Smooth muscle cell (in vitro differentiated cells): ENCODE measurements around the gene PARD3B. TPM values are rescaled to one million over a fixed set of nuclear protein-coding genes. Genes with fewer than 3 reads are reported as not detected.

ENCODE experiments used
- DNase-seq: peaks from one replicate; lab custom pipeline; 2025; ENCODE audit not compliant: unreplicated experiment; lab: John Stamatoyannopoulos, UW
- H2AFZ ChIP-seq: fragments of 200-600 bp; sonication (generic); 2 replicates; pipeline ENCODE4 v1.6.0; 2016; ENCODE audit warnings: antibody characterized with exemption, low read depth, mild to moderate bottlenecking
- H3F3A ChIP-seq: fragments of 200-600 bp; sonication (generic); 2 replicates; pipeline ENCODE4 v1.6.0; 2017; ENCODE audit warnings: antibody characterized with exemption, low read depth
- H3K27ac ChIP-seq: fragments of 200-600 bp; sonication (generic); 2 replicates; pipeline ENCODE4 v1.5.1; 2016; ENCODE audit warnings: low read depth, mild to moderate bottlenecking
- H3K27me3 ChIP-seq: fragments of 200-600 bp; sonication (generic); 2 replicates; pipeline ENCODE4 v1.6.1; 2016; ENCODE audit warnings: low read depth, mild to moderate bottlenecking
- H3K36me3 ChIP-seq: fragments of 200-600 bp; sonication (generic); 2 replicates; pipeline ENCODE4 v1.5.1; 2016; ENCODE audit warnings: low read depth
- H3K4me1 ChIP-seq: fragments of 200-600 bp; sonication (generic); 2 replicates; pipeline ENCODE4 v1.5.1; 2016; ENCODE audit warnings: low read depth
- H3K4me2 ChIP-seq: fragments of 200-600 bp; sonication (generic); 2 replicates; pipeline ENCODE4 v1.6.0; 2016; ENCODE audit warnings: mild to moderate bottlenecking
- H3K4me3 ChIP-seq: fragments of 200-600 bp; sonication (generic); 2 replicates; pipeline ENCODE4 v1.5.1; 2016; ENCODE audit warnings: mild to moderate bottlenecking
- H3K79me2 ChIP-seq: fragments of 200-600 bp; sonication (generic); 2 replicates; pipeline ENCODE4 v1.6.0; 2016; ENCODE audit warnings: low read depth, mild to moderate bottlenecking
- H3K9ac ChIP-seq: fragments of 200-600 bp; sonication (generic); 2 replicates; pipeline ENCODE4 v1.6.0; 2016; ENCODE audit warnings: low read depth
- H3K9me3 ChIP-seq: fragments of 200-600 bp; sonication (generic); replicated peaks from 2 replicates; pipeline ENCODE4 v1.5.1; 2016; ENCODE audit warnings: low read depth
- H4K20me1 ChIP-seq: fragments of 200-600 bp; sonication (generic); 2 replicates; pipeline ENCODE4 v1.6.0; 2016; ENCODE audit warnings: low read depth
- CTCF ChIP-seq: fragments of 200-600 bp; sonication (generic); IDR thresholded peaks from 2 replicates; pipeline ENCODE4 v1.5.1; 2017; ENCODE audit warnings: borderline replicate concordance, mild to moderate bottlenecking, antibody characterized with exemption; ENCODE audit not compliant: insufficient read depth, poor library complexity, severe bottlenecking
- WGBS: methylation state at CpG from one replicate; pipeline ENCODE4 v1.1.7; 2016; ENCODE audit warnings: low lambda C conversion rate; 5-methylcytosine and 5-hydroxymethylcytosine counted together
- polyA plus RNA-seq: library from polyadenylated mRNA; unstranded; fragments of >200 nt; fragmentation: Nextera tagmentation; extraction: Ambion mirVana; gene quantifications from 2 replicates; pipeline ENCODE4 v1.2.1, GENCODE V29; 2016
- total RNA-seq: library from RNA; depleted of rRNA; stranded (reverse); fragments of >200 nt; gene quantifications from 2 replicates; pipeline ENCODE4 v1.2.3, GENCODE V29; 2014

Gene PARD3B
- total and polyA plus RNA-seq, 2 experiments from 2014 or later: 3.3 to 12.2 TPM

- 84% methylated on average over 1 of the region's 1 CpG for WGBS
- TF ChIP-seq CTCF: no peak
Measured at GRCh38 chr2:204781941-204782340, 236.7 kb downstream of the PARD3B start.

GRCh38 chr2:204790076-204790475 lies 244.8 kb downstream of the PARD3B start:
- H3K4me1 ChIP-seq: no peaks in the 10 kb centered on the region
- no peak overlapping the region for H3K9ac ChIP-seq
- H3K4me3 ChIP-seq: no peak overlapping the region
- H2AFZ ChIP-seq: no peak overlapping the region
- H3K27ac ChIP-seq: no peak overlapping the region
- WGBS: 95% methylated on average over 3 of the region's 3 CpGs
- H3K36me3 ChIP-seq: no peaks in the 10 kb centered on the region
- H3K79me2 ChIP-seq: no peaks in the 10 kb centered on the region
- TF ChIP-seq CTCF: no peak
- H3F3A ChIP-seq: no peaks in the 10 kb centered on the region
- no peak overlapping the region for H3K4me2 ChIP-seq
- no peak for DNase-seq
- no peaks in the 10 kb centered on the region for H3K27me3 ChIP-seq
- H3K9me3 ChIP-seq: no peaks in the 10 kb centered on the region
- no peaks in the 10 kb centered on the region for H4K20me1 ChIP-seq

More at GRCh38 chr2:204781941-204782340, 236.7 kb downstream of the PARD3B start:
- Histone ChIP-seq H4K20me1 (peaks cover 11% of the 10 kb centered on the region), H3K27ac (no peak overlapping the region), H3K4me2 (no peak overlapping the region), H3K4me3 (no peak overlapping the region), H2AFZ (no peak overlapping the region), H3K36me3 (no peaks in the 10 kb centered on the region), H3K9ac (no peak overlapping the region), H3K27me3 (no peaks in the 10 kb centered on the region), H3K79me2 (no peaks in the 10 kb centered on the region), H3F3A (no peaks in the 10 kb centered on the region), H3K4me1 (no peaks in the 10 kb centered on the region), H3K9me3 (no peaks in the 10 kb centered on the region)
- no peak for DNase-seq

- Histone ChIP-seq H3K9me3 (no peaks in the 10 kb centered on the region), H3K79me2 (no peaks in the 10 kb centered on the region), H3K4me2 (no peak overlapping the region), H4K20me1 (no peaks in the 10 kb centered on the region), H3K4me1 (no peaks in the 10 kb centered on the region), H3K27ac (no peak overlapping the region), H3K4me3 (no peak overlapping the region), H2AFZ (no peak overlapping the region), H3K27me3 (no peaks in the 10 kb centered on the region), H3K9ac (no peak overlapping the region), H3K36me3 (no peaks in the 10 kb centered on the region), H3F3A (no peaks in the 10 kb centered on the region)
- no peak for TF ChIP-seq CTCF
- DNase-seq: no peak
Measured at GRCh38 chr2:204791230-204791629, 246.0 kb downstream of the PARD3B start.

GRCh38 chr2:204794624-204795023 lies 249.3 kb downstream of the PARD3B start:
- Histone ChIP-seq H3K36me3 (no peaks in the 10 kb centered on the region), H3K27me3 (no peaks in the 10 kb centered on the region), H3F3A (no peaks in the 10 kb centered on the region), H3K4me1 (no peaks in the 10 kb centered on the region), H3K4me3 (no peak overlapping the region), H3K4me2 (no peak overlapping the region), H3K9ac (no peak overlapping the region), H4K20me1 (no peaks in the 10 kb centered on the region), H3K79me2 (no peaks in the 10 kb centered on the region), H3K9me3 (no peaks in the 10 kb centered on the region), H2AFZ (no peak overlapping the region), H3K27ac (no peak overlapping the region)
- 84% methylated on average over 2 of the region's 2 CpGs for WGBS
- no peak for DNase-seq
- no peak for TF ChIP-seq CTCF
